ENCODE measurements around the gene BRCC3. TPM values are rescaled to one million over a fixed set of nuclear protein-coding genes. Genes with fewer than 3 reads are reported as not detected.

The BRCC3 gene
- total and polyA plus RNA-seq, 2 of the 13 experiments (the other 11 are each of a cell fraction or from before 2014, with no cell fraction given): 19.8 to 24.3 TPM

DNA sequence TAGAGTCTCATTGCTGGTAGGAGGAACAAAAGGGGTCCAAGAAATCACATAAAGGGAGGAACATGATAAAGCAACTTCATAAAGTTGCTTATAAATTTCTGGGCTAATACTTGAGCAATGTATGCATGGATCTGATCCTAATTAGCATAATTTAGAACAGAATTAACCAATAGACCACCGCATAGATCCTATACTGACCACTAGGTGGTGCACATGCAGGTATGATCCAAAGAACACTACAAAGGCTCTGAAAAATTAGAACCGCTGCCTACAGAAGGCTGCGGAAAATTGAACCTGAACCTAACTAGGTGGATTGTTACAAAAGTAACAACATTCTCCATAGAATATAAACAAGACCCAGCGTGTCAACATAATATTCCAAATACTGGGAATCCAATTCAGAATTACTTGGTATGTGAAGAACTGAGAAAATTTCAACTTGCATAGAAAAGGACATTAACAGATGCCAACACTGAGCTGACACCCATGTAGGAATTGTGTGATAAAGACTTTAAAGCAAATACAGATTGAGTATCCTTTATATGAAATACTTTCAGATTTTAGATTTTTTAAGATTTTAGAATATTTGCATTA, 23.3 kb downstream of the BRCC3 start:
- ChIA-PET CTCF (ENCODE audit: low intra/inter-chr PET ratio, low total read pairs) (interaction anchor here (1.4 to 1.9 kb wide), 2 partner anchors 43 to 55 kb away, joined by 3 to 8 read pairs; no protein-coding TSS in a partner anchor), POLR2A (no interaction called here)
- no TSS peak for BruUV-seq (replicated peaks)
- 63% methylated on average over 4 of the region's 4 CpGs for WGBS (ENCODE audit: low lambda C conversion rate)
- no peaks in the 10 kb centered on the region for H3K79me2 ChIP-seq (ENCODE audit: insufficient read depth, low read length)
- ATAC-seq (peak; percentile 67), FAIRE-seq (no peak), DNase-seq (ENCODE audit: low spot score) (peak; percentile 20)
- TF ChIP-seq SRY (CRISPR knock-in tag; IDR thresholded peaks at IDR 0.05) (no peak), ZBTB2 (CRISPR knock-in tag; IDR thresholded peaks at IDR 0.05; ENCODE audit: low read depth) (no peak), SMC3 (IDR thresholded peaks at IDR 0.05; ENCODE audit: low read length) (peak; percentile 41), STAG1 (CRISPR knock-in tag; IDR thresholded peaks at IDR 0.05) (peak; percentile 49)
- TF ChIP-seq, protein P1, sequence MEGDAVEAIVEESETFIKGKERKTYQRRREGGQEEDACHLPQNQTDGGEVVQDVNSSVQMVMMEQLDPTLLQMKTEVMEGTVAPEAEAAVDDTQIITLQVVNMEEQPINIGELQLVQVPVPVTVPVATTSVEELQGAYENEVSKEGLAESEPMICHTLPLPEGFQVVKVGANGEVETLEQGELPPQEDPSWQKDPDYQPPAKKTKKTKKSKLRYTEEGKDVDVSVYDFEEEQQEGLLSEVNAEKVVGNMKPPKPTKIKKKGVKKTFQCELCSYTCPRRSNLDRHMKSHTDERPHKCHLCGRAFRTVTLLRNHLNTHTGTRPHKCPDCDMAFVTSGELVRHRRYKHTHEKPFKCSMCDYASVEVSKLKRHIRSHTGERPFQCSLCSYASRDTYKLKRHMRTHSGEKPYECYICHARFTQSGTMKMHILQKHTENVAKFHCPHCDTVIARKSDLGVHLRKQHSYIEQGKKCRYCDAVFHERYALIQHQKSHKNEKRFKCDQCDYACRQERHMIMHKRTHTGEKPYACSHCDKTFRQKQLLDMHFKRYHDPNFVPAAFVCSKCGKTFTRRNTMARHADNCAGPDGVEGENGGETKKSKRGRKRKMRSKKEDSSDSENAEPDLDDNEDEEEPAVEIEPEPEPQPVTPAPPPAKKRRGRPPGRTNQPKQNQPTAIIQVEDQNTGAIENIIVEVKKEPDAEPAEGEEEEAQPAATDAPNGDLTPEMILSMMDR (CRISPR knock-in tag; IDR thresholded peaks at IDR 0.05): peak; percentile 53
- no peaks in the 10 kb centered on the region for H4K20me1 ChIP-seq (ENCODE audit: insufficient read depth, low read length)
- H3K27me3 ChIP-seq (ENCODE audit: control insufficient read depth in 1 of 2, insufficient read depth in 2 of 2, low read length in 2 of 2): no peaks in the 10 kb centered on the region
- H3K36me3 ChIP-seq (replicated peaks in 1 of 2; ENCODE audit: control insufficient read depth in 1 of 2, insufficient read depth in 2 of 2, low read length in 2 of 2): peaks cover 0 to 10% of the 10 kb centered on the region in 2 experiments; a peak in 2 of 5 replicates
- no peaks in the 10 kb centered on the region for H3K9me3 ChIP-seq (ENCODE audit: low read length)
- H3K4me1 ChIP-seq (ENCODE audit: insufficient read depth, low read length): no peaks in the 10 kb centered on the region
- in situ Hi-C loops (cut with HindIII; ENCODE audit: extremely low pct_ligation_motif_present, low pct_unique_long_range_greater_than_20kb): loop anchor here (10.0 kb wide), 1 partner anchor 730 kb away; no protein-coding TSS in a partner anchor
- no peak overlapping the region for H3K4me2 ChIP-seq (ENCODE audit: low read depth, low read length)
- no peak overlapping the region for H3K27ac ChIP-seq (ENCODE audit: extremely low read length, insufficient read depth, low read length)
- H2AFZ ChIP-seq (ENCODE audit: low read length): no peak overlapping the region
- intact Hi-C loops (cut with micrococcal nuclease; ENCODE audit: unreplicated experiment): loop anchor here (1.0 to 2.0 kb wide), 2 partner anchors 42 to 55 kb away; no protein-coding TSS in a partner anchor
- no peak overlapping the region for H3K4me3 ChIP-seq (replicated peaks in 1 of 3; ENCODE audit: insufficient read depth in 1 of 3, low read depth in 2 of 3, low read length in 3 of 3)
- no peak overlapping the region for H3K9ac ChIP-seq (ENCODE audit: insufficient read depth, low read depth, low read length)

Measured in HepG2 (cell line).